Nephron (organoid): Measurements from ENCODE around the gene SNTA1.
"Not testable (repeated sequence)": the region's sequence is repeated elsewhere in the genome, so short reads cannot be mapped to it uniquely, and the experiment has no call there.

Experiments
- H3K27ac Mint-ChIP-seq, 3 experiments: 2 replicates each; pipeline ENCODE4 v1.8.0; 2020; ENCODE audit warnings: mixed read lengths in 3 of 3, mild to moderate bottlenecking in 2 of 3, moderate library complexity in 1 of 3
- H3K27me3 Mint-ChIP-seq: 2 replicates; pipeline ENCODE4 v1.8.0; 2021; ENCODE audit warnings: low read depth, mild to moderate bottlenecking, moderate library complexity, mixed read lengths
- H3K36me3 Mint-ChIP-seq: 2 replicates; pipeline ENCODE4 v1.8.0; 2020; ENCODE audit warnings: low read depth, mixed read lengths
- H3K4me1 Mint-ChIP-seq: 2 replicates; pipeline ENCODE4 v1.8.0; 2020; ENCODE audit warnings: mixed read lengths
- H3K4me3 Mint-ChIP-seq, 3 experiments: 2 replicates each; pipeline ENCODE4 v1.8.0; 2020; ENCODE audit warnings: mild to moderate bottlenecking in 3 of 3, mixed read lengths in 3 of 3, moderate library complexity in 2 of 3
- H3K9me3 Mint-ChIP-seq: 2 replicates; pipeline ENCODE4 v1.8.0; 2020; ENCODE audit warnings: mixed read lengths
- TF ChIP-seq, protein P1 (sequence below), 3 experiments: fragments of 200-600 bp; sonication (generic); IDR thresholded peaks; one replicate each; pipeline ENCODE4 v1.5.0; 2021; ENCODE audit warnings: antibody characterized with exemption in 3 of 3; ENCODE audit not compliant: unreplicated experiment in 3 of 3

Gene SNTA1

GRCh38 chr20:33459599-33459998 lies 16.0 kb upstream of the SNTA1 start:
- H3K27me3 Mint-ChIP-seq: peaks cover 13% of the 10 kb centered on the region
- no peaks in the 10 kb centered on the region for H3K9me3 Mint-ChIP-seq
- no peak overlapping the region for H3K27ac Mint-ChIP-seq
- H3K4me1 Mint-ChIP-seq: no peaks in the 10 kb centered on the region
- TF ChIP-seq, protein P1, sequence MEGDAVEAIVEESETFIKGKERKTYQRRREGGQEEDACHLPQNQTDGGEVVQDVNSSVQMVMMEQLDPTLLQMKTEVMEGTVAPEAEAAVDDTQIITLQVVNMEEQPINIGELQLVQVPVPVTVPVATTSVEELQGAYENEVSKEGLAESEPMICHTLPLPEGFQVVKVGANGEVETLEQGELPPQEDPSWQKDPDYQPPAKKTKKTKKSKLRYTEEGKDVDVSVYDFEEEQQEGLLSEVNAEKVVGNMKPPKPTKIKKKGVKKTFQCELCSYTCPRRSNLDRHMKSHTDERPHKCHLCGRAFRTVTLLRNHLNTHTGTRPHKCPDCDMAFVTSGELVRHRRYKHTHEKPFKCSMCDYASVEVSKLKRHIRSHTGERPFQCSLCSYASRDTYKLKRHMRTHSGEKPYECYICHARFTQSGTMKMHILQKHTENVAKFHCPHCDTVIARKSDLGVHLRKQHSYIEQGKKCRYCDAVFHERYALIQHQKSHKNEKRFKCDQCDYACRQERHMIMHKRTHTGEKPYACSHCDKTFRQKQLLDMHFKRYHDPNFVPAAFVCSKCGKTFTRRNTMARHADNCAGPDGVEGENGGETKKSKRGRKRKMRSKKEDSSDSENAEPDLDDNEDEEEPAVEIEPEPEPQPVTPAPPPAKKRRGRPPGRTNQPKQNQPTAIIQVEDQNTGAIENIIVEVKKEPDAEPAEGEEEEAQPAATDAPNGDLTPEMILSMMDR (IDR thresholded peaks at IDR 0.05; ENCODE audit: unreplicated experiment in 3 of 3): no peak
- no peaks in the 10 kb centered on the region for H3K36me3 Mint-ChIP-seq
- no peak overlapping the region for H3K4me3 Mint-ChIP-seq

DNA sequence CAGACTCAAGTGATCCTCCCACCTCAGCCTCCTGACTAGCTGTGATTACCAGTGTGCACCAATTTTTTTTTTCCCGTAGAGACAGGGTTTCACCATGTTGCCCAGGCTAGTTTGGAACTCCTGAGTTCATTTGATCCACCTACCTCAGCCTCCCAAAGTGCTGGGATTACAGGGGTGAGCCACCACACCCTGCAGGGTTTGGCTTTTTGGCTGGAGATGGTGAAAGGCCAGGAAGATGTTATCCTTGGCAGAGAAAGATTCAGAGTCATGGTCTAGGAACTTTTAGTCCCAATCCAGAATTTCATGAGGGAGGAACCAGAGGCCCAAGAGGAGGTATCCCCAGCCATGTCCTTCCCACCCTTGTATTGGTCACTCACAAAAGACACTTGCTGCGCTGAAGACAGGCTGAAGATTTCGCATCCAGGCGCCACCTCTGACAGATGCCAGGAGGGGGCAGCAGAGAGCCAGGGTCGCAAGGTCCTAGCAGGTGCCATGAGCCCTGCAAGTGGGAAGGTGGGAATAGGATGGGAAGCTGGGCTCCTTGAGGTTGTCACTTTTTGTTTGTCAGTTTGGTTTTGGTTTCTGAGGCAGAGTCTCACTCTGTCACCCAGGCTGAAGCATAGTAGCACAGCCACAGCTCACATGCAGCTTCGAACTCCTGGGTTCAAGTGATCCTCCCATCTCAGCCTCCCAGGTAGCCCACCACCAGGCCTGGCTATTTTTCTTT lies 13.5 kb upstream of the SNTA1 start:
- not testable (repeated sequence) for H3K4me3 Mint-ChIP-seq, H3K27ac Mint-ChIP-seq, H3K9me3 Mint-ChIP-seq, H3K36me3 Mint-ChIP-seq, H3K4me1 Mint-ChIP-seq, H3K27me3 Mint-ChIP-seq
- TF ChIP-seq, protein P1 (IDR thresholded peaks at IDR 0.05; ENCODE audit: unreplicated experiment in 3 of 3): peak; percentile 83 to 92 (median 89)

- TF ChIP-seq, protein P1 (IDR thresholded peaks at IDR 0.05; ENCODE audit: unreplicated experiment in 3 of 3): no peak
- no peaks in the 10 kb centered on the region for H3K27me3 Mint-ChIP-seq
- peaks cover 3% of the 10 kb centered on the region for H3K9me3 Mint-ChIP-seq
- no peak overlapping the region for H3K27ac Mint-ChIP-seq
- H3K36me3 Mint-ChIP-seq: no peaks in the 10 kb centered on the region
- peaks cover 8% of the 10 kb centered on the region for H3K4me1 Mint-ChIP-seq
- no peak overlapping the region for H3K4me3 Mint-ChIP-seq
Measured at GRCh38 chr20:33450867-33451266, 7.3 kb upstream of the SNTA1 start.

GRCh38 chr20:33445881-33446625 lies 2.5 kb upstream of the SNTA1 start:
- peaks cover 3% of the 10 kb centered on the region for H3K9me3 Mint-ChIP-seq

GRCh38 chr20:33444797-33445560 lies 1.4 kb upstream of the SNTA1 start:
- TF ChIP-seq, protein P1 (IDR thresholded peaks at IDR 0.05; ENCODE audit: unreplicated experiment in 3 of 3): no peak
- peak overlapping the region in 1 of 3 experiments; percentile 63 for H3K27ac Mint-ChIP-seq
- H3K4me1 Mint-ChIP-seq: peaks cover 26% of the 10 kb centered on the region
- H3K4me3 Mint-ChIP-seq: peak overlapping the region; percentile 89 to 93 (median 92)
- peaks cover 3% of the 10 kb centered on the region for H3K9me3 Mint-ChIP-seq
- peaks cover 5% of the 10 kb centered on the region for H3K27me3 Mint-ChIP-seq
- no peaks in the 10 kb centered on the region for H3K36me3 Mint-ChIP-seq

More at GRCh38 chr20:33445881-33446625, 2.5 kb upstream of the SNTA1 start:
- peak overlapping the region; percentile 39 to 81 (median 52) for H3K27ac Mint-ChIP-seq
- H3K4me3 Mint-ChIP-seq: peak overlapping the region in 2 of 3 experiments; percentile 32 to 43
- H3K36me3 Mint-ChIP-seq: no peaks in the 10 kb centered on the region
- peaks cover 5% of the 10 kb centered on the region for H3K27me3 Mint-ChIP-seq
- TF ChIP-seq, protein P1 (IDR thresholded peaks at IDR 0.05; ENCODE audit: unreplicated experiment in 3 of 3): no peak
- peaks cover 24% of the 10 kb centered on the region for H3K4me1 Mint-ChIP-seq
